Sigmoid colon (tissue), 4 donors: ENCODE results near the gene DOCK1.

Source experiments
- CTCF ChIP-seq, 4 experiments: fragments of 450-650 bp in 3 of 4; fragments of 200-600 bp in 1 of 4; IDR thresholded peaks; one replicate each; pipeline ENCODE4 v1.5.1; 2016 to 2019; ENCODE audit warnings: antibody characterized with exemption in 4 of 4, mild to moderate bottlenecking in 3 of 4, moderate library complexity in 2 of 4
- POLR2AphosphoS5 ChIP-seq, 4 donors: sonication (generic); formaldehyde crosslinking; IDR thresholded peaks; one replicate each; pipeline ENCODE4 v1.6.1; 2017; ENCODE audit warnings: antibody characterized with exemption in 4 of 4

- TF ChIP-seq CTCF (IDR thresholded peaks at IDR 0.05) = no peak
- no peak for TF ChIP-seq POLR2AphosphoS5 (IDR thresholded peaks at IDR 0.05)
Measured at GRCh38 chr10:127435246-127435645, 530.0 kb downstream of the DOCK1 start.
